Neural progenitor cell (in vitro differentiated cells): ENCODE data around the gene ABCC8. TPM values are rescaled to one million over a fixed set of nuclear protein-coding genes. Genes with fewer than 3 reads are reported as not detected.

Experiments used
- DNase-seq: peaks from one replicate; pipeline ENCODE4 v3.0.0-alpha.2; 2016; ENCODE audit warnings: low spot score
- H2AFZ ChIP-seq: fragments of 200-600 bp; sonication (generic); replicated peaks from 2 replicates; pipeline ENCODE4 v1.6.1; 2016; ENCODE audit warnings: antibody characterized with exemption
- H3F3A ChIP-seq: fragments of 200-600 bp; sonication (generic); 2 replicates; pipeline ENCODE4 v1.6.1; 2016; ENCODE audit warnings: antibody characterized with exemption, low read depth
- H3K27ac ChIP-seq: fragments of 200-600 bp; sonication (generic); 2 replicates; pipeline ENCODE4 v1.5.1; 2016; ENCODE audit warnings: mild to moderate bottlenecking
- H3K27me3 ChIP-seq: fragments of 200-600 bp; sonication (generic); 2 replicates; pipeline ENCODE4 v1.6.1; 2016; ENCODE audit warnings: mild to moderate bottlenecking, moderate library complexity
- H3K36me3 ChIP-seq: fragments of 200-600 bp; sonication (generic); 2 replicates; pipeline ENCODE4 v1.5.1; 2016
- H3K4me1 ChIP-seq: fragments of 200-600 bp; sonication (generic); 2 replicates; pipeline ENCODE4 v1.6.1; 2016; ENCODE audit warnings: mixed run types
- H3K4me2 ChIP-seq: fragments of 200-600 bp; sonication (generic); 2 replicates; pipeline ENCODE4 v1.6.1; 2016
- H3K4me3 ChIP-seq: fragments of 200-600 bp; sonication (generic); 2 replicates; pipeline ENCODE4 v1.5.1; 2016
- H3K79me2 ChIP-seq: fragments of 200-600 bp; sonication (generic); 2 replicates; pipeline ENCODE4 v1.6.1; 2016; ENCODE audit warnings: low read depth
- H3K9ac ChIP-seq: fragments of 200-600 bp; sonication (generic); 2 replicates; pipeline ENCODE4 v1.6.1; 2016
- H3K9me3 ChIP-seq: fragments of 200-600 bp; sonication (generic); 2 replicates; pipeline ENCODE4 v1.5.1; 2016; ENCODE audit warnings: low read depth
- H4K20me1 ChIP-seq: fragments of 200-600 bp; sonication (generic); 2 replicates; pipeline ENCODE4 v1.6.1; 2016; ENCODE audit warnings: low read depth
- H3K27ac Mint-ChIP-seq: 3 replicates; pipeline ENCODE4 v1.8.0; 2021; ENCODE audit warnings: mixed read lengths
- H3K27me3 Mint-ChIP-seq: 2 replicates; pipeline ENCODE4 v1.8.0; 2022; ENCODE audit warnings: low read depth, mild to moderate bottlenecking, inconsistent platforms, moderate library complexity, mixed read lengths; ENCODE audit not compliant: insufficient read depth
- H3K36me3 Mint-ChIP-seq: 3 replicates; pipeline ENCODE4 v1.8.0; 2021; ENCODE audit warnings: mixed read lengths
- H3K4me1 Mint-ChIP-seq: 3 replicates; pipeline ENCODE4 v1.8.0; 2021; ENCODE audit warnings: mixed read lengths
- H3K4me3 Mint-ChIP-seq: 3 replicates; pipeline ENCODE4 v1.8.0; 2021; ENCODE audit warnings: mild to moderate bottlenecking, moderate library complexity, mixed read lengths
- H3K9me3 Mint-ChIP-seq: 3 replicates; pipeline ENCODE4 v1.8.0; 2020; ENCODE audit warnings: mixed read lengths
- EZH2 ChIP-seq: fragments of 200-600 bp; sonication (generic); IDR thresholded peaks from 2 replicates; pipeline ENCODE4 v1.6.1; 2017; ENCODE audit warnings: antibody characterized with exemption, mild to moderate bottlenecking, moderate library complexity
- EZH2phosphoT487 ChIP-seq: fragments of 200-600 bp; sonication (generic); IDR thresholded peaks from 2 replicates; pipeline ENCODE4 v1.6.1; 2017; ENCODE audit warnings: antibody characterized with exemption
- total RNA-seq: library from RNA; depleted of rRNA; stranded (reverse); fragments of >200 nt; gene quantifications from 2 replicates; pipeline ENCODE4 v1.2.3, GENCODE V29; 2015; ENCODE audit warnings: low replicate concordance
- TF ChIP-seq, protein P1 (sequence below): fragments of 200-600 bp; sonication (generic); IDR thresholded peaks from 2 replicates; pipeline ENCODE4 v1.5.1; 2017; ENCODE audit warnings: antibody characterized with exemption, mild to moderate bottlenecking

Gene ABCC8
- total RNA-seq, 1 donor from 2014 or later = 0.32 TPM

- Histone ChIP-seq H4K20me1 (no peaks in the 10 kb centered on the region), H3F3A (no peaks in the 10 kb centered on the region), H3K9me3 (no peaks in the 10 kb centered on the region), H3K36me3 (no peaks in the 10 kb centered on the region), H3K27ac (no peak overlapping the region), H2AFZ (no peak overlapping the region), H3K9ac (no peak overlapping the region), H3K4me1 (peaks cover 15% of the 10 kb centered on the region), H3K4me2 (no peak overlapping the region), H3K27me3 (peaks cover 14% of the 10 kb centered on the region), H3K4me3 (no peak overlapping the region), H3K79me2 (no peaks in the 10 kb centered on the region)
- H3K4me3 Mint-ChIP-seq = no peak overlapping the region
- TF ChIP-seq EZH2 = no peak
- peaks cover 17% of the 10 kb centered on the region for H3K27me3 Mint-ChIP-seq
- H3K27ac Mint-ChIP-seq = no peak overlapping the region
- no peak for DNase-seq
- H3K4me1 Mint-ChIP-seq = peaks cover 28% of the 10 kb centered on the region
- peaks cover 1% of the 10 kb centered on the region for H3K36me3 Mint-ChIP-seq
- peaks cover 2% of the 10 kb centered on the region for H3K9me3 Mint-ChIP-seq
These were observed 39.3 kb downstream of the ABCC8 start for GRCh38 chr11:17437366-17437765.

DNA sequence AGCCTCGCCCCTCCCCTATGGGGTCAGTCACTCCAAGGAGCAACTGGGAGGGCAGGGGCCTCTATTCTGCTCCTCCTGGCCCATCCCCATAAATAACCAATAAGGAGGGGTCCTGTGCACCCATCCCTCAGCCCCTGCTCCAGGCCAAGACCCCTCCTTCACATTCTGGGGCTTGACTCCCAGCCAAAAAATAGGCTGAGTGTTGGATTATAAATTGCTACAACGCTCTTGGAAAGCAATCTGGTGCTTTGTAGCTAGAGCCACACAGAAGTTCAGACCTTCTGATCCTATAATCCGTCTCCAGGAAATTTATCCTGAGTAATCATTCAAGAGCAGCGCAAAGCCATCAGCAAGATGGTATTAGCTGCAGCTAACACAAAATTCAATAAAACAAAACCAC lies 42.5 kb downstream of the ABCC8 start:
- H4K20me1 ChIP-seq = no peaks in the 10 kb centered on the region
- no peak overlapping the region for H3K4me3 ChIP-seq
- Mint-ChIP-seq H3K27me3 (peaks cover 17% of the 10 kb centered on the region), H3K4me3 (no peak overlapping the region), H3K4me1 (peaks cover 31% of the 10 kb centered on the region), H3K27ac (no peak overlapping the region), H3K9me3 (peaks cover 2% of the 10 kb centered on the region), H3K36me3 (peaks cover 1% of the 10 kb centered on the region)
- H3F3A ChIP-seq = no peaks in the 10 kb centered on the region
- TF ChIP-seq EZH2phosphoT487 = no peak
- no peak for TF ChIP-seq EZH2
- TF ChIP-seq, protein P1, sequence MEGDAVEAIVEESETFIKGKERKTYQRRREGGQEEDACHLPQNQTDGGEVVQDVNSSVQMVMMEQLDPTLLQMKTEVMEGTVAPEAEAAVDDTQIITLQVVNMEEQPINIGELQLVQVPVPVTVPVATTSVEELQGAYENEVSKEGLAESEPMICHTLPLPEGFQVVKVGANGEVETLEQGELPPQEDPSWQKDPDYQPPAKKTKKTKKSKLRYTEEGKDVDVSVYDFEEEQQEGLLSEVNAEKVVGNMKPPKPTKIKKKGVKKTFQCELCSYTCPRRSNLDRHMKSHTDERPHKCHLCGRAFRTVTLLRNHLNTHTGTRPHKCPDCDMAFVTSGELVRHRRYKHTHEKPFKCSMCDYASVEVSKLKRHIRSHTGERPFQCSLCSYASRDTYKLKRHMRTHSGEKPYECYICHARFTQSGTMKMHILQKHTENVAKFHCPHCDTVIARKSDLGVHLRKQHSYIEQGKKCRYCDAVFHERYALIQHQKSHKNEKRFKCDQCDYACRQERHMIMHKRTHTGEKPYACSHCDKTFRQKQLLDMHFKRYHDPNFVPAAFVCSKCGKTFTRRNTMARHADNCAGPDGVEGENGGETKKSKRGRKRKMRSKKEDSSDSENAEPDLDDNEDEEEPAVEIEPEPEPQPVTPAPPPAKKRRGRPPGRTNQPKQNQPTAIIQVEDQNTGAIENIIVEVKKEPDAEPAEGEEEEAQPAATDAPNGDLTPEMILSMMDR = no peak
- no peak for DNase-seq
- no peaks in the 10 kb centered on the region for H3K79me2 ChIP-seq
- H2AFZ ChIP-seq = no peak overlapping the region
- no peaks in the 10 kb centered on the region for H3K9me3 ChIP-seq
- H3K9ac ChIP-seq = no peak overlapping the region
- H3K36me3 ChIP-seq = no peaks in the 10 kb centered on the region
- H3K27ac ChIP-seq = no peak overlapping the region
- H3K4me2 ChIP-seq = peak overlapping the region; percentile 57
- peaks cover 15% of the 10 kb centered on the region for H3K4me1 ChIP-seq
- H3K27me3 ChIP-seq = peaks cover 6% of the 10 kb centered on the region

DNA sequence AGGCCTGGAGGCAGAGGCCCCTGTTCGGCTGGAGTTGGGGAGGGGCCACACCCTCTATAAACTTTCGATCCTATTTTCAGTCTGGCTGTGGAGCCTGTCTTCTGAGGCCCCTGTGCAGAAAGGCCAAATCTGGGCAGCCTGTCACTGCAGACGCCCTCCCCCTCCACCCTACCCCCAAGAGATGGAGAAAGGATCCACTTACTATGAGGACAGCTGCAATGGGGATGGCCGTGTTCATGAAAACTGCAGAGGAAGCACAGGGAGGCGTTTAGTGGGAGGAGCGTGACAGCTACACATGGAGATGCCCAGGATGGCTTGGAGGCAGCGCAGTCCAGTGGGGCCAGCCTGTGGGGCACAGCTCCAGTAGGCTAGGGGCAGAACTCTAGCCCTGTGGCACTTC lies 44.6 kb downstream of the ABCC8 start:
- no peak overlapping the region for H2AFZ ChIP-seq
- H3K9me3 Mint-ChIP-seq = peaks cover 2% of the 10 kb centered on the region
- no peaks in the 10 kb centered on the region for H3K27me3 ChIP-seq
- no peak overlapping the region for H3K4me3 ChIP-seq
- no peaks in the 10 kb centered on the region for H3K36me3 ChIP-seq
- no peak overlapping the region for H3K27ac Mint-ChIP-seq
- peaks cover 1% of the 10 kb centered on the region for H3K36me3 Mint-ChIP-seq
- no peak overlapping the region for H3K9ac ChIP-seq
- no peak overlapping the region for H3K27ac ChIP-seq
- H3K4me1 ChIP-seq = peaks cover 15% of the 10 kb centered on the region
- H3K27me3 Mint-ChIP-seq = peaks cover 13% of the 10 kb centered on the region
- no peak overlapping the region for H3K4me3 Mint-ChIP-seq
- H3K9me3 ChIP-seq = no peaks in the 10 kb centered on the region
- TF ChIP-seq, protein P1 = no peak
- TF ChIP-seq EZH2 (no peak), EZH2phosphoT487 (no peak)
- DNase-seq = no peak
- H4K20me1 ChIP-seq = no peaks in the 10 kb centered on the region
- H3K4me2 ChIP-seq = no peak overlapping the region
- H3F3A ChIP-seq = no peaks in the 10 kb centered on the region
- H3K79me2 ChIP-seq = no peaks in the 10 kb centered on the region
- H3K4me1 Mint-ChIP-seq = peaks cover 31% of the 10 kb centered on the region

DNA sequence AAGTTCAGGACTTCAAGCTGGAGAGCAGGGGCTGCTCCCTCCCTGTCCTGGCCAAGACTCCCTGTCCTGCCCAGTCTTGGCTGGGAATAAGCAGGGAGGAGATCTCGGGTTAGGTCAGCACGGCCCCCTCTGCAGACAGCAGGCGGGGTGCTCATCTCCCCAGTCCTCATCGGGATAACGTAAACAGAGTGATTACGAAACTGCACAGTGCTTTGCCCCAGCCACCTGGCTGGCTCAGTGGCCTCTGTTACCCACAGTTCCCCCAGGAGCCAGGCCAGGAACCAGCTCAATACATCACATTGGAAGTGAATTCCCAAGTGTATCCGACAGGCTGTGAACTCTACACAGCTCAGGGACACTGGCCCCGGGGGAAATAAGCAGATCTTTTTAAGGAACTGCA lies 45.5 kb downstream of the ABCC8 start:
- Mint-ChIP-seq H3K9me3 (peaks cover 2% of the 10 kb centered on the region), H3K27ac (peak overlapping the region; percentile 46), H3K4me3 (no peak overlapping the region), H3K36me3 (peaks cover 1% of the 10 kb centered on the region), H3K4me1 (peaks cover 31% of the 10 kb centered on the region), H3K27me3 (peaks cover 11% of the 10 kb centered on the region)
- Histone ChIP-seq H3K27me3 (no peaks in the 10 kb centered on the region), H3K4me3 (no peak overlapping the region), H3K4me1 (peaks cover 15% of the 10 kb centered on the region), H3K9me3 (no peaks in the 10 kb centered on the region), H3F3A (no peaks in the 10 kb centered on the region), H3K36me3 (no peaks in the 10 kb centered on the region), H4K20me1 (no peaks in the 10 kb centered on the region), H3K4me2 (no peak overlapping the region), H2AFZ (no peak overlapping the region), H3K9ac (no peak overlapping the region), H3K79me2 (no peaks in the 10 kb centered on the region), H3K27ac (no peak overlapping the region)
- TF ChIP-seq, protein P1 = no peak
- no peak for TF ChIP-seq EZH2phosphoT487
- no peak for TF ChIP-seq EZH2
- DNase-seq = no peak
